Measurements from ENCODE around the gene KCTD17. TPM values are rescaled to one million over a fixed set of nuclear protein-coding genes. Genes with fewer than 3 reads are reported as not detected.
A peak's percentile ranks its signal among the peaks of the same experiment; 100 is the strongest.
"Not testable (repeated sequence)": the region's sequence is repeated elsewhere in the genome, so short reads cannot be mapped to it uniquely, and the experiment has no call there.

Gene KCTD17
- total RNA-seq, 1 donor from 2014 or later = 31.5 TPM

- no peak for DNase-seq (ENCODE audit: low read depth)
Measured at GRCh38 chr22:37060801-37061610, 9.5 kb downstream of the KCTD17 start.

GRCh38 chr22:37061611-37062375 is 10.3 kb downstream of the KCTD17 start:
- no peak for DNase-seq (ENCODE audit: low read depth)

DNA sequence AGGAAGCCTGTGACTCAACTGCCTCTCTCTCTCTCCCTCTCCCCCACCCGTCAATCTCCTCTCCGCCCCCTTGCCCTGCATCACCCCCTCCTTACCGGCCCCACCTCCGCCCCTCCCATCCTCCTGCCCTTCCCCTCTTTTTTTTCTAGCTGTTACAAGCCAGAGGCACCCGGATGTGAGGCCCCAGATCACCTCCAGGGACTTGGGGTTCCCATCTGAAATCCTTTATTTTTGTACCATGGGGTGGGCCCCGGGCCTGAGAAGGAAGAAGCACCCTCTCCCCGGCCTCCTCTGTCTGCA is 10.8 kb downstream of the KCTD17 start:
- DNase-seq (ENCODE audit: low read depth) = no peak

GRCh38 chr22:37062702-37063381 is 11.3 kb downstream of the KCTD17 start:
- no peak for DNase-seq (ENCODE audit: low read depth)

DNA sequence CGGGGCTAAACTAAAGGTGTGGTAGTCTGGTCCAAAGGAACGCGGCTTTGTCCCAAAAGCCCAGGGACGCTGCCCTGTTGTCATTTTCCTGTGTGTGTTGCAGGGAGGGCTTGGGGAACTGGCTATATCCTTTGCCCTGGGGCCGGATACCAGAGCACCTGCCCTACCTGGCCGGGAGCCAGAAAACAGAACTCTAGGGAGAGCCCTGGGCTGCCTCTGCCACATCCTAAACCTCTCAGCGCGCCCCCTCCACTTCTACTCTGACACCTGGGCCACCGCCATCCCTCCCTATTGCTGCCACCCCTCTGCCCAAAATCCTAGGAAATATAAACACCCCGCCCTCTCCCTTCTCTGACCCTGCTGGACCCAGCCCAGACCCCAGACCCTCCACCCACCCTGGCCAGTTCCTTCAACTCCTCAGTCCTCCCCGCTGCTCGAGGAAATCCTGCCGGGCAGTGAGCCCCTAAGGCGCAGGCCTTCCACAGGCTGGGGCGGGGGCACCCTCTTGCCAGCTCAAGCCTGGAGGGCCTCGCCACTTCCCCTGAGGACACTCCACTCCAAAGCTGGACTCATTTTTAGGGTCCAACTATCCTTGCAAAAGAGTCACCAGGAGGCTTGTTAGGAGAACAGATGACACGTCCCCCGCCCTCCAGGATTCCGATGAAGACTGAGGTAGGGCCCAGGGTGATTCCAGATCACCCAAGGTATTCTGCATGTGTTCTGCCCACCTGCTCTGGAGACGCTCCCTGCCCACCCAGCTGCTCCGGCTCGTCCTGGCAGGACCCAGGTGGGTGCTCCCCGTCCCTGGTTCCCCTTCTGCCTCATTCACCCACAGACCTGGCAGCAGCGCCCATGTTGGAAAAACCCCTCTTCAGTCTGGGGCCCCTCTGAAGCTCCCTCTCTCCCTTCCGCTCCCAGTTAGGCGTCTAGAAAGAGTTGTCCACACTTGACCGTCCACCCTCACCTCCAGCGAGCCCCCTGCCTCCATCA is 12.2 kb downstream of the KCTD17 start:
- no peak for DNase-seq (ENCODE audit: low read depth)

GRCh38 chr22:37064553-37064952 is 13.0 kb downstream of the KCTD17 start:
- DNase-seq (ENCODE audit: low read depth) = no peak

DNA sequence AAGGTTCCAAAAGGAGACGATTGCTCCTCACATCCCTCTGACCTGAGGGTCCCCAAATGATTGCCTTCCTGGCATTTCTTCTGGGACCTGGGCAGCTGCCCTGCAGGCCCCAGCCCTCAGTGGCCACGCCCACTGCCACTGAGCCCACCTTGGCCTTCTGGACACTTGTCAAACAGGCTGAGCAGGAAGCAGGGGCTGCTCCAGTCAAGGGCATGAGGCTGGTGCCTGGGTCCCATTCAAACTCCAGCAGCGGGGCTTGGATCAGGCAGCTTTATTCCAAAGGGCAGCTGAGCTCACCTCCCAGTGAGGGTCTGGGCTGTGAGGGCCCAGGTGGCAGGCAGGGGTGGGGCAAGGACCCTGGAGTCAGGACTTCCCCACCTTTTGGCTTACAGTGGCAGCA is 13.6 kb downstream of the KCTD17 start:
- no peak for DNase-seq (ENCODE audit: low read depth)

DNA sequence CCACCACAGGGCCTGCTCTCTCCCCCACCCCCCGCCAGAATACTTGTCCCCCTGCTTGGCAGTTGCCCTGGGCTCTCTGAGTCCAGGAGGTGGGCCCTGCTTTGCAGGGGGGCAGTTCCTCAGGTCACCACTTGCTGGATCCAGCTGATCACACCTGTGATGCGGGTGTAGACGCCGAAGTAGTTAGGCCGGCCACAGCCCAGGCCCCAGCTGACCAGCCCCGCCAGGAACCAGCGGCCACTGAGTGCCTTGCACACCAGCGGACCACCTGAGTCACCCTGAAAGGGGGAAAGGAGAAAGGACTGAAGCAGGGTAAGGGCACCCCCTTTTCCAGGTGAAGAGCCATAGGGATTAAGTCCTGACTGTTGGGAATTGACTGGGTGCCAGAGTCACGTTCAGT is 14.4 kb downstream of the KCTD17 start:
- no peak for DNase-seq (ENCODE audit: low read depth)

- no peak for DNase-seq (ENCODE audit: low read depth)
Measured at GRCh38 chr22:37067428-37067827, 15.9 kb downstream of the KCTD17 start.

DNA sequence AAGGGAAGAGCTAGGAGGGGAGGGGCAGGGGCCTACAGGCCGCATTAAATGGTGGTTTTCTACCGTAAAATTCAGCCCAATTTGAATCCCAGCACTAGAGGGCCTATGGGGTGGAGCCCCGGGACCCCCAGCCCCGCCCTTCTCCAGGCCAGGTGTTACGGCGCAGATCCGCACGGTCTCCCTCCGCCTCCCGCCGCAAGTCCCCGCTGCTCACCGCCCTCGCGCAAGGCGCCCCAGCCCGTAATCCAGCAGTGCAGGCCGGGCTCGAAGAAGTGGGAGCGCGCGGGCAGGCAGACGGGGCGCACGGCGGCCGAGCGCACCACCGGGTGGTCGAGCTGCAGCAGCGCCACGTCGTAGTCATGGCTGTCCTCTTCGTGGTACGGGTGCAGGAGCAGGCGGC is 17.3 kb downstream of the KCTD17 start:
- DNase-seq (ENCODE audit: low read depth) = no peak

DNA sequence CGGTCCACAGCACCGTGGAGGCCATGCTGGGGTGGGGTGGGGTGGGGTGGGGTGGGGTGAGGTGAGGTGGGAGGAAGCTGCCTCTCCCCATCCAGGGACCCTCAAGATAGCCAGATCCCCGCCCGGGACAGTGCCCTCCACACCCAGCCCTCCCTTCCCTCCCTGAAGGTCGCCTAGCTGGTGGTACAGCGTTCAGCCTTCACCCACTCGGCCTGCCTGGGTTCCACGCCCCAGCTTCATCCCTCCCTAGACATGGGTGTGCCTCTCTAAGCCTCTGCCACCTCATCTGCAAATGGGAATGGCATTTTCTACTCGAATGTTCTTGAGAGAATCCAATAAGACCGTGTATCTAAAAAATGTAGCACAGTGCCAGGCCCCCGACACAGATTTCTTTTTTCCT is 17.8 kb downstream of the KCTD17 start:
- no peak for DNase-seq (ENCODE audit: low read depth)

- no peak for DNase-seq (ENCODE audit: low read depth)
Measured at GRCh38 chr22:37069719-37070118, 18.2 kb downstream of the KCTD17 start.

GRCh38 chr22:37070334-37070733 is 18.8 kb downstream of the KCTD17 start:
- no peak for DNase-seq (ENCODE audit: low read depth)

GRCh38 chr22:37070744-37071143 is 19.2 kb downstream of the KCTD17 start:
- DNase-seq (ENCODE audit: low read depth) = no peak

GRCh38 chr22:37071850-37072592 is 20.5 kb downstream of the KCTD17 start:
- DNase-seq (ENCODE audit: low read depth) = not testable (repeated sequence)

DNA sequence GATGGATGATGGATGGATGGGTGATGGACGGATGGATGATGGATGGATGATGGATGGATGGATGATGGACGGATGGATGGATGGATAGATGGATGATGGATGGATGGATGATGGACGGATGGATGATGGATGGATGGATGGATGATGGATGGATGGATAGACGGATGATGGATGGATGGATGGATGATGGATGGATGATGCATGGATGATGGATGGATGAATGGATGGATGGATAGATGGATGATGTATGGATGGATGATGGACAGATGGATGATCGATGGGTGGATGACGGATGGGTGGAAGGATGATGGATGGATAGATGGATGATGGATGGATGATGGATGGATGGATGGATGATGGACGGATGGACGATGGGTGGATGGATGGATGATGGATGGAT is 21.1 kb downstream of the KCTD17 start:
- DNase-seq (ENCODE audit: low read depth) = no peak

GRCh38 chr22:37074537-37074936 is 23.0 kb downstream of the KCTD17 start:
- DNase-seq (ENCODE audit: low read depth) = no peak

DNA sequence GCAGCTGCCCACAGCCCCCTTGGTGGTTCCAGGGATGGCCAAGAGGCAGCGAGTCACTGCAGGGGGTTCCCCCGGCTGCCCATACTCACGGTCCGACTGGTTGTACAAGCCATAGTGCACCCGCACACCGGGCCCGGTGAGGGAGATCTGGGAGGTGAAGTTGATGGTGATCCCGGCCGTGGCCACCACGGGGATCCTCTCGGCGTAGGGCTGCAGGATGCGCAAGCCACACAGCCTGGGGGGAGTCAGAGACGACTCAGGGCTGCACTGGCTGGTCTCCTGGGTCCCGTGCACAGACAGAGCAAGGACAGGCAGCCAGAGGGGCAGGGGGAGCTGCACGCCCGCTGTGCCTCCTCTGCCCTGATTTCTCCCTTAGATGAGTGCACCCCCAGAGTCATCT is 23.5 kb downstream of the KCTD17 start:
- DNase-seq (ENCODE audit: low read depth) = no peak

GRCh38 chr22:37075822-37076433 is 24.4 kb downstream of the KCTD17 start:
- DNase-seq (ENCODE audit: low read depth) = no peak

DNA sequence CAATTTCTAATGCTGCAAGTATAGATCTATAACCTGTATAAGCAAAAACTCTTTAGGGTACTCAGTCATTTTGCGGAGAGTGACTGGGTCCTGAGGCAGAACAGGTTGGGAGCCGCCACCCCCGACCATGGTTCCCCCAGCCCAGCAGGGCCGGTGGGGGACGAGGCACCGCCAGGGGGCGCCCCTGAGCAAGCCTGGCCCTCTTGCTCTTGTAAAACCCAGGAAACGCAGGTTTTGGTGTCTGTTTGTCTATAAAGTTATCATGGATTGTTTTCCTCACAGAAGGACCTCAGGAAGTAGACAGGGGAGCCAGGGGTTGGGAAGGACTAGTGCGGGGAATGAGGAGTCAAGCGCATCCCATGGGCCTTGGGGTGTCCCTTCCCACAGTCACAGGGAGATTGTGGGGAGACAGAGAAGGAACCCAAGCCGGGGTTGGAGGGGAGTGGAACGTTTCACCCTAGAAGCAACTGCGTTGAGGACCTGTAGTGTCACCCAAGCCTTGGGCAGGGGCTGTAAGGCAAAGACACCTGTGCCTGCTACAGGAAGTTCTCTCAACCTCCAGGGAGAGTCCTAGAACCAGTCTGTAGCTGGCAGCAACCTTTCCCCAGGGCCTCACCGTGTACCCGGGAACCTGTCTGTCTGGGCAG is 26.4 kb downstream of the KCTD17 start:
- DNase-seq (ENCODE audit: low read depth) = peak; percentile 26

Data from renal cortical epithelial cell (primary cell).